ENCODE results near the gene NLRP1.

DNA sequence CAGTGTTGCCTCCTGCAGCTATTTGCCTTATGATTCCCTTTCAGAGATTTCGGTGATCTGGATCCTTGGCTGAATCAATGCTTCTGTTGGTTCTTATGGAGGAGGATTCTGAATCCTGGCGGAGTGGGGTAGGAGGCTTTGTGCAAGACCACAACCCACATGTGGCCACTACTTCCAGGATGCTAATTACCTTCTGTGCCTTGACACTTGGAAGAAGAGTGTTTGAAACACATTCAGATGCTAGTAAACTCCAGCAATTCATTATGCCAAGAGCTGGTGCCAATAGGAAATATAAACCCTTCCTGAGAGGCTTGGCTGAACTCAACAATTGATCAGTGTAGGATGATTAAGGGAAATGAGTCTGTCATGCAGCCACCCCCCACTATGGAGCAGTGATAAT lies 12.1 kb upstream of the NLRP1 start:
- TF ChIP-seq, protein P1, sequence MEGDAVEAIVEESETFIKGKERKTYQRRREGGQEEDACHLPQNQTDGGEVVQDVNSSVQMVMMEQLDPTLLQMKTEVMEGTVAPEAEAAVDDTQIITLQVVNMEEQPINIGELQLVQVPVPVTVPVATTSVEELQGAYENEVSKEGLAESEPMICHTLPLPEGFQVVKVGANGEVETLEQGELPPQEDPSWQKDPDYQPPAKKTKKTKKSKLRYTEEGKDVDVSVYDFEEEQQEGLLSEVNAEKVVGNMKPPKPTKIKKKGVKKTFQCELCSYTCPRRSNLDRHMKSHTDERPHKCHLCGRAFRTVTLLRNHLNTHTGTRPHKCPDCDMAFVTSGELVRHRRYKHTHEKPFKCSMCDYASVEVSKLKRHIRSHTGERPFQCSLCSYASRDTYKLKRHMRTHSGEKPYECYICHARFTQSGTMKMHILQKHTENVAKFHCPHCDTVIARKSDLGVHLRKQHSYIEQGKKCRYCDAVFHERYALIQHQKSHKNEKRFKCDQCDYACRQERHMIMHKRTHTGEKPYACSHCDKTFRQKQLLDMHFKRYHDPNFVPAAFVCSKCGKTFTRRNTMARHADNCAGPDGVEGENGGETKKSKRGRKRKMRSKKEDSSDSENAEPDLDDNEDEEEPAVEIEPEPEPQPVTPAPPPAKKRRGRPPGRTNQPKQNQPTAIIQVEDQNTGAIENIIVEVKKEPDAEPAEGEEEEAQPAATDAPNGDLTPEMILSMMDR (conservative IDR thresholded peaks at IDR 0.05; ENCODE audit: low read length): no peak
- TF ChIP-seq EZH2phosphoT487 (IDR thresholded peaks at IDR 0.05; ENCODE audit: borderline replicate concordance, low read depth, low read length): no peak

Data from OCI-LY7 (cell line).